HFF-Myc (cell line): ENCODE data around the gene CACNA1I.

ENCODE experiments used
- DNase-seq: peaks from one replicate; pipeline ENCODE4 v3.0.0-alpha.2; 2011; ENCODE audit warnings: low read depth; ENCODE audit errors: extremely low read depth
- H3K4me3 ChIP-seq: replicated peaks from 2 replicates; pipeline ENCODE4 v1.5.1; 2011; ENCODE audit warnings: low read depth, mild to moderate bottlenecking, control low read depth, low read length
- TF ChIP-seq, protein P1 (sequence below): IDR thresholded peaks from 2 replicates; pipeline ENCODE4 v1.5.1; 2012; ENCODE audit warnings: mild to moderate bottlenecking, low read depth, low read length, control low read depth; ENCODE audit errors: missing control alignments

Gene CACNA1I

DNA sequence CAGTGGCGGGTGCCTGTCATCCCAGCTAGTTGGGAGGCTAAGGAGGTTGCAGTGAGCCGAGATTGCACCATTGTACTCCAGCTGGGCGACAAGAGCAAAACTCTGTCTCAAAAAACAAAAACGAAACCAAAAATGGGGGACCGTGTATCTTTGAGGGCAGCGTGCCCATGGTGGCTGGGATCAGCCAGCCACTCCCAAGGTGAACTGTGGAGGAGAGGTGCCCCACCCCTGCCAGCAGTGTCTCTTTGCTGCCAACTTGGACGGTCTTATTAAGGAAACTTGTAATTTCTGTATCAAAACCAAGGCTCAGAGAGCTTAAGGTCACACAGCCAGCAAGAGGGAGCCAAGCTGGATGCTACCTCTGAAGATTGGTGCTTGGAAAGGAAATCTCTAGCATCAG is 147.7 kb downstream of the CACNA1I start:
- TF ChIP-seq, protein P1, sequence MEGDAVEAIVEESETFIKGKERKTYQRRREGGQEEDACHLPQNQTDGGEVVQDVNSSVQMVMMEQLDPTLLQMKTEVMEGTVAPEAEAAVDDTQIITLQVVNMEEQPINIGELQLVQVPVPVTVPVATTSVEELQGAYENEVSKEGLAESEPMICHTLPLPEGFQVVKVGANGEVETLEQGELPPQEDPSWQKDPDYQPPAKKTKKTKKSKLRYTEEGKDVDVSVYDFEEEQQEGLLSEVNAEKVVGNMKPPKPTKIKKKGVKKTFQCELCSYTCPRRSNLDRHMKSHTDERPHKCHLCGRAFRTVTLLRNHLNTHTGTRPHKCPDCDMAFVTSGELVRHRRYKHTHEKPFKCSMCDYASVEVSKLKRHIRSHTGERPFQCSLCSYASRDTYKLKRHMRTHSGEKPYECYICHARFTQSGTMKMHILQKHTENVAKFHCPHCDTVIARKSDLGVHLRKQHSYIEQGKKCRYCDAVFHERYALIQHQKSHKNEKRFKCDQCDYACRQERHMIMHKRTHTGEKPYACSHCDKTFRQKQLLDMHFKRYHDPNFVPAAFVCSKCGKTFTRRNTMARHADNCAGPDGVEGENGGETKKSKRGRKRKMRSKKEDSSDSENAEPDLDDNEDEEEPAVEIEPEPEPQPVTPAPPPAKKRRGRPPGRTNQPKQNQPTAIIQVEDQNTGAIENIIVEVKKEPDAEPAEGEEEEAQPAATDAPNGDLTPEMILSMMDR: no peak
- no peak overlapping the region for H3K4me3 ChIP-seq
- no peak for DNase-seq

DNA sequence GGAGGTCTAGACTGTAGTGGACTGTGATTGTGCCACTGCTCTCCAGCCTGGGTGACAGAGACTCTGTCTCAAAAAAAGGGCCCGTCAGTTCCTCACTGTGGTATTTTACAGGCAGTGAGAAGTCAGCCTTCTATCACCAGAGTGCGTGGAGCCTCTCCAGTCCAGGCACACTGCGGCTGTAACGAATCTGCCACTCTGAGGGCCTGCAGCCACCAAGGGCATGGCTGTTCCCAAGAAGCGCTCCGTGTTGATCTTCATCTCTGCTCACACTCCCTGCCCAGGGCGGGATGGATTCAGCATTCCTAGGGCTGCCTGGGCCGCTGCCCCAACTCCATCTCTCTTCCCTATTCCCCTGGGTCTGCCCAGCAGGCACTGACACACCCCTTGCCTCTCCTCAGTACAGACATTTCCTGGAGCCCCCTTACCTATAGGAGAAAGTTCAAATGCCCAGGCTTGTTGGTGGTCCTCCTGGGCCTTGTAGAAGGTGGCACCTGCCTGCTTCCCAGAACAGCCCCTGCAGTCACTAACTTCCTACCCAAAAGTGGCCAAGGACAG is 148.4 kb downstream of the CACNA1I start:
- TF ChIP-seq, protein P1: no peak
- H3K4me3 ChIP-seq: no peak overlapping the region
- DNase-seq: no peak

DNA sequence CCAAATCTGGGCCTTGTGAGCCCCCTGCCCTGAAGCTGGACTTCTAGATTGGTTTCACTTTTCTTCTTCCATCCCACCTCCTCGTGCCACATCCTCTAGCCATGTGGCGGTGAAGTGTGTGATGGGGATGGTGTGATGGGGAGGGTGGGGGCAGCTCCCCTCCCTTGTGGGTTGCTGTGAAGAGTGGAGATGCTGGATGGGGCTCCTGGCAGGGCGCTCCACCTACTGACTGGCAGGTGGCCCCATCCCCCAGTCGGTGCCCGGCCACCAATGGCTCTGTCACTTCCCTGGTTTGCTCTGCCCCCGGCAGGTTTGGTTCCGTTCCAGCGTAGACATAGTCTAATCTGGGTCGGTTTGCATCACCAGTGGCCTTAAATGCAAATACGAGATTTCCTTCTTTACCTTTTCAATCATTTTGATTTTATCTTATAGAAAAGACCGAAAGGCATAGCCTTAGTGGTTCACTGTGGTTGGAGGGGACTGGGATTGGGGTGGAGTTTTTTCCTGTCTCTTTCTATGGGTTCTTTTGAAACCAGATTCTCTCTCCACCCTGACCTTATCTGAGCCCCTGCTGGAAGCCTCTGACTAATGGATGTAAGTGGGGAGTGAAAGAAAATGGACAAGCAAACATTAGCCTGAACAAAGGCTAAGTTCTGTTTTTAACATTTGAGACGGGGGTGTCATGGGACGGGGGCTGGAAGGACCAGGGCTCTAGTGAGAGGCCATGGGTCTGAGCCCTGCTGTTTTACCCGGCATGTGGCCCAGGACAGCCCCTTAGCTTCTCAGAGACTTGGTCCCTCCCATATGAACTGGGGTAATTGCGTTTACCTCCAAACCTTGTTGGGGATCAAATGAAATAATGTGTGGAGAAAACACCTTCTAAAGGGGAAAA is 149.3 kb downstream of the CACNA1I start:
- no peak overlapping the region for H3K4me3 ChIP-seq
- no peak for DNase-seq
- TF ChIP-seq, protein P1: no peak

DNA sequence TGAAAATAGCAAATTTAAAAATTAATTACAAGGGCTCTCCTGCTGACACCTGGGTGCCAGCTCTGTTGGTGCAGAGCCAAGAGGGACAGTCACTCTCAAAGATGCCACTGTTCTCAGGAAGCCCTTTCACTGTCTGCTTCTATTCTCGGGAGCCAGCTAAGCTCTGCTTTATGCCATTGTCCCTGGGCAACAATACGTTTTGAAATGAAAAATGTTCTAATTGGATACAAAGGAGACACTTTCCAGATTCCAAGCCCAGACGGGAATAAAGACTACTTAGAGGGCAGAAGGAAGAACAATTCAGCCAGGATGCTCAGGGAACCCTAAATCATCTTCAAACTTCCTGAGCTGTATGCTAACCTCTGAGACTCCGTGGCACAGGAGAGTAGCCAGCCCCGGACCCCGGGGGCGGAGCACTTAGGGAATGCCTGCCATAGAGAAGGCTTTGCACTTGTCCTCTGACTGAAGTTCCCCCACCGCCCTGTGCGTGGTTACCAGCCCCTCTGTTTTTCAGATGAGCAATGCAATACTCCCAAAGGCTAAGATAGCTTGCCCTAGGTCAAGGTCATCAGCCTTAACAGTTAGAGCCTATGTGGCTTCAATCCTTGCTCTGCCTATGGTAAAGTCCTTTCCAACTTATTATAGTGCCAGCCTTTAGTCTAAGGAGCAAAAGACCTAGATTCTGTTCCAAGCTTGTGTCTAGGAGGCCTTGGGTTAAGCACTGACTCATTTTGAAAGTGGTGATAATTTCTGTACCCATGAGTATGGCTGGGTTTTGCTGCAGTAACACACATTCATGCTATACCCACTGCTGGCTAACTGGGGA is 150.9 kb downstream of the CACNA1I start:
- no peak for DNase-seq
- H3K4me3 ChIP-seq: no peak overlapping the region
- TF ChIP-seq, protein P1: no peak

DNA sequence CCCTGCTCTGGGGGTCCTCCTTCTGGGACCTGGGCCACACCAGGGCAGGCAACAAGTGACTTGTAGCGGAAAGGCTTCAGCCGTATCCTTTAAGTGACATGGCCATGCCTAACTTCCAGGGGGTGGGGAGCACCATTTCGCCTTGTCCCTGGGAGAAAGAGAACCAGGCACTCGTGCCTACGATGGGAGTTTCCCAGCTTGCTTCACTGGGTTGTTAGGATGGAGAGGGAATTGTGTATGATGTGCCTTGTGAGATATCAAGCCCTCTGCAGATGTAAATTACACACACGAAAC is 151.4 kb downstream of the CACNA1I start:
- TF ChIP-seq, protein P1: no peak
- no peak overlapping the region for H3K4me3 ChIP-seq
- no peak for DNase-seq

DNA sequence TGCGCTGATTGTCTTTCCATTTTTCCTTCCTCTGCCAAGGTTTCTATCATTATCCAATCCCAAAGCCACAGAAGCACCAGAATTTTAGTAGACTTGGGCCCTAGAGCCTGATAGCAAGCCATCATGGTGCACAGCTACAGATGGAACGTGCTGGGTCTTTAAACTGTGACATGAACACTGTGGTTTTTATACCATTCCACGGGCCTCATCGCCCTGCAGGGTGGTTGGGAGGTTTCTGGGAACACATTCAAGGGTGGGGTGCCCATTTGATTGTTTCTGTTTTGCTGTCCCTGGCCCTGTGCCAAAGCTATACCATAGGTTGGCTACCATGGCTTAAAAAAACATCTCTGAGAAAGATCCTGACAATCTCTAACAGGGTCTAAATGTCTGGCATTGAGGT is 151.9 kb downstream of the CACNA1I start:
- no peak overlapping the region for H3K4me3 ChIP-seq
- TF ChIP-seq, protein P1: no peak
- no peak for DNase-seq
